NCI-H2029 (cell line): ENCODE data around the gene GTSE1.

Experiments
- DNase-seq: peaks from one replicate; lab custom pipeline; 2025; lab: John Stamatoyannopoulos, UW

GTSE1 gene

DNA sequence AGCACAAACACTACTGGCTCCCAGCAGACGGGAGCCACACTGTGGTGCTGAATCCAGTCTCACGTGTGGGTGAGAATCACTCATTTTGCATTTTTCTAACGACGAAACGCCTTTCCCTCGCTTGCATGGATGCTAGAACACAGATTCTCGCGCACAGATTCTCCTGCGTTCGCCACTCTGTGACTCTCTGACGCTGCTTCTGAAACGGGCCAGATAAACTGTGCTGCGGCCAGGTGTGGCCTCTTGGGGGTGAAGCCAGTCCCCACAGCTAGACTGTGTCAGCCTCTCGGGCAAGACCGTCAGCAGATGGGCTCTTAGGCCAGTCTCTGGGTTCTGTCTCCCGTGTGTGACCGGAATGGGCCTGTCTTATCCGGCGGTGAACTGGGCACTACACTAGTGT lies 83.4 kb downstream of the GTSE1 start:
- no peak for DNase-seq
